22Rv1 (cell line): ENCODE data around the gene FAM111A.

Experiments used
- ZFX ChIP-seq: fragments of 450-650 bp; IDR thresholded peaks from 2 replicates; pipeline ENCODE4 v1.6.1; 2017; ENCODE audit warnings: antibody characterized with exemption, borderline replicate concordance
- TF ChIP-seq, protein P1 (sequence below): fragments of 450-650 bp; IDR thresholded peaks from 2 replicates; pipeline ENCODE4 v1.5.1; 2017; ENCODE audit warnings: mild to moderate bottlenecking

DNA sequence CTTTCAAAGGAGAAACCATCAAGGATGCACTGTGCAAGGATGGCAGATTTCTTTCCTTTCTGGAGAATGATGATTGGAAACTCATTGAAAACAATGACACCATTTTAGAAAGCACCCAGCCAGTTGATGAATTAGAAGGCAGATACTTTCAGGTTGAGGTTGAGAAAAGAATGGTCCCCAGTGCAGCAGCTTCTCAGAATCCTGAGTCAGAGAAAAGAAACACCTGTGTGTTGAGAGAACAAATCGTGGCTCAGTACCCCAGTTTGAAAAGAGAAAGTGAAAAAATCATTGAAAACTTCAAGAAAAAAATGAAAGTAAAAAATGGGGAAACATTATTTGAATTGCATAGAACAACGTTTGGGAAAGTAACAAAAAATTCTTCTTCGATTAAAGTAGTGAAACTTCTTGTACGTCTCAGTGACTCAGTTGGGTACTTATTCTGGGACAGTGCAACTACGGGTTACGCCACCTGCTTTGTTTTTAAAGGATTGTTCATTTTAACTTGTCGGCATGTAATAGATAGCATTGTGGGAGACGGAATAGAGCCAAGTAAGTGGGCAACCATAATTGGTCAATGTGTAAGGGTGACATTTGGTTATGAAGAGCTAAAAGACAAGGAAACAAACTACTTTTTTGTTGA lies 9.8 kb downstream of the FAM111A start:
- TF ChIP-seq, protein P1, sequence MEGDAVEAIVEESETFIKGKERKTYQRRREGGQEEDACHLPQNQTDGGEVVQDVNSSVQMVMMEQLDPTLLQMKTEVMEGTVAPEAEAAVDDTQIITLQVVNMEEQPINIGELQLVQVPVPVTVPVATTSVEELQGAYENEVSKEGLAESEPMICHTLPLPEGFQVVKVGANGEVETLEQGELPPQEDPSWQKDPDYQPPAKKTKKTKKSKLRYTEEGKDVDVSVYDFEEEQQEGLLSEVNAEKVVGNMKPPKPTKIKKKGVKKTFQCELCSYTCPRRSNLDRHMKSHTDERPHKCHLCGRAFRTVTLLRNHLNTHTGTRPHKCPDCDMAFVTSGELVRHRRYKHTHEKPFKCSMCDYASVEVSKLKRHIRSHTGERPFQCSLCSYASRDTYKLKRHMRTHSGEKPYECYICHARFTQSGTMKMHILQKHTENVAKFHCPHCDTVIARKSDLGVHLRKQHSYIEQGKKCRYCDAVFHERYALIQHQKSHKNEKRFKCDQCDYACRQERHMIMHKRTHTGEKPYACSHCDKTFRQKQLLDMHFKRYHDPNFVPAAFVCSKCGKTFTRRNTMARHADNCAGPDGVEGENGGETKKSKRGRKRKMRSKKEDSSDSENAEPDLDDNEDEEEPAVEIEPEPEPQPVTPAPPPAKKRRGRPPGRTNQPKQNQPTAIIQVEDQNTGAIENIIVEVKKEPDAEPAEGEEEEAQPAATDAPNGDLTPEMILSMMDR: no peak
- no peak for TF ChIP-seq ZFX
